Glomerular endothelial cell (primary cell): ENCODE results near the gene RHCG. TPM values are rescaled to one million over a fixed set of nuclear protein-coding genes. Genes with fewer than 3 reads are reported as not detected.

Experiments used
- DNase-seq: peaks from one replicate; pipeline ENCODE4 v3.0.0-alpha.2; 2011; ENCODE audit warnings: low read depth, low spot score; ENCODE audit errors: extremely low read depth
- total RNA-seq: library from RNA; depleted of rRNA; stranded (reverse); fragments of >200 nt; gene quantifications from 2 replicates; pipeline ENCODE4 v1.2.3, GENCODE V29; 2015

Gene RHCG
- total RNA-seq, 1 donor from 2014 or later = not detected

DNA sequence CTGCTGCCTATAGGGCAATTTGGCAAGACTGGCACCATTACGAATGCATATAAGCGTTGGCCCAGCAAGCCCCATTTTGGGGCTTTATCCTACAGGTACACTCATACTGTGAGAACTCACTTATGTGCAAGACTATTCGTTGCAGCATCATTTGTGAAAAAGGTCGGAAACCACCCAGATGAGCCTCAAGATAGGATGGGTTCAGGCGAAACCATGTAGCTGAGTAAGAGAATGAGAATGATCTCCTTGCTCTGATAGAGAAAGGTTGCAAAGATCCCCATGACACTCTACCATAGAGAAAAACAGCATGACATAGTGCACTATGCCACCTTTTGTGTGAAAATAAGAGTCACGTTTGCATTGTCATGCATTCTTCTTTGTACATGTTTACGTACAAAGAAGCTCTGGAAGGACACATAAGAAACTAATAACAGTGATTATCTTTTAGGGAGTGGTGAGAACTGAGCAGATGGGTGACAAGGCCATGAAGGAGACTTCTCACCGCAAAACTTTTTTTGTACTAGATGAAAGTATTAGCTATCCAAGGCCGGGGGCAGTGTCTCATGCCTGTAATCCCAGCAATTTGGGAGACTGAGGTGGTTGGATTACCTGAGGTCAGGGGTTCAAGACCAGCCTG is 50.0 kb downstream of the RHCG start:
- no peak for DNase-seq

DNA sequence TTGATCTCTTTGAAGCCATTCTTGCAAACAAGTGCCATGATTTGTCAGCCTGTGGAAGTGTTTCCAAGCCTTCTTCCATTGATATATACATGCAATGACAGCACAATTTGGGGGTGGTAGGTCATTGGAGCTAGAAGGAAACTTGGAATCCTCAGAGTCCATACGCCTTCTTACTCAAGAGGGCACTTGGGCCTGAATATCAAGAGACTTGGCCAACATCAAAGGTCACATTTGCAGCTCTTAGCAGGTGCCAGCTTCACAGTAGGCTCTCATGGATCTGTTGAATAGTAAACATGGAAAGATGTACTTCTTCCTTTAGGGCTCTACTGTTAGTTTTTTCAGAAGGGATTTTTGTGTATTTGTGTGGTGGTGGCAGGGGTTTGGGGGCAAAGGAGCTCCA is 50.9 kb downstream of the RHCG start:
- no peak for DNase-seq

- DNase-seq = no peak
Measured at GRCh38 chr15:89444241-89445225, 51.9 kb downstream of the RHCG start.

DNA sequence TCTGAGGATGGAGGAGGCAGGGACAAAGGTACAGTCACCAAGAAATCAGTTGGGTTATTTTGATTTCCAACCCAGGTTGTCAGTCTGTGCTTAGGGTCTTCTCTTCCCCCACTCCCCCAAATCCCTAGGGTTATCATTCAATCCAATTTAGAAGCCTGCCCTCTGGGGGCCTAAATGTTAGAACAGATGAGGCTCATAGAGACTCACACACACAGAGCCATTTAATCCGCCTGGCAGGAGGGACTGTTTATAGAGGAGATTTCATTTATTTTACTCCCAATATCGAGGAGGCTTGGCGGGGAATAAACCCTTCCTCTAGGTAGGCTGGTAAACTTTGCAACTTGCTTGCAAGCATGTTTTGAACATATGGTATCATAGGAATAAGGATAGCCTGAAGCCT is 52.8 kb downstream of the RHCG start:
- no peak for DNase-seq

DNA sequence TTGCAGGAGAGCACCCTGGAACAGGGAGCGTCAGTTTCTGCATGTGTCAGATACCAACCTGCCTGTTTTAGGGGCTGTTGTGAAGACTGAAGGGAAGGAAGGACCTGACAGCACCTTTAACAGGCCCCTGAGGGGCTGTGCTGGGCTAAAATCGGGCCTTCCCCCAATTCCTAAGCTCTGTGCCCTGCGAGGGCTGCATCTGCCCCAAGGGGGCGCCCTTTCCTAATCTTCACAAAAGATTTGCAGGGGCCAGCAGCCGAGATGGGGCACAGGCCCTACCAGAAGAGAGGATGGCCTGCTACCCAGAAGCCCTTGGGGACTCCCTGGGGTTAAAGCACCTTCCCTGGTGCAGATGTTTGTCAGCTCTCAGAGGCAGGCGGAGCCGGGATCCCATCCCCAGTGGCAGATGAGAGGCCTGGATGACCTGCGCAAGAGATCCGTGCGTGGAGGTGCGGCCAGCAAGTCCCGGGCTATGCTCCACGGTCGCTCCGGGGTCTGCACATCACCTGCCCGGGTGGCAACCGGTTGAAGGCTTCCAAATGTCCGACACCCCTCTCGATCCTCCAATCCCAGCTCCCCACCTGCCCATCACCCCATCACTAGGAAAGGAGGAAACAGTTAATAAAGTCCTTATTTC is 53.6 kb downstream of the RHCG start:
- DNase-seq = no peak

DNA sequence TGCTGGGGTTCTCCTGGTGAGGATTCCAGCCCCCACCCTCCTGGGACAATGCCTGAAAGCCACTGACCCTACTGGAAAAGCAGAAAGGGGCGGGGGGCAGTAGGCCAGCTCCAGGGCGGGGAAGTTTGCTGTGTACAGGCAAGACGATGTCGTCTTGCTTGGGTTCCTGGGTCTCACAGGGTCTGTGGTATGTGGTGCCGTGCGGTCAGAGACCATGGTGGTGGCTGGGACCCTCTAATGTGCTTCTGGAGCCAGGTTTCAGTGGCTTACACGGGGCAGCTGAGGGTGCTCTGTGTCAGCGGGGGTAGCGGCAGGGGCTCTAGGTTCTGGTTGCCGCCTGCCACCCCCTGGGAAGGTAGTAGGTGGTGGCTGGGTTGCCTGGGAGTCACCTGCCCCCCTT is 54.2 kb downstream of the RHCG start:
- DNase-seq = no peak

DNA sequence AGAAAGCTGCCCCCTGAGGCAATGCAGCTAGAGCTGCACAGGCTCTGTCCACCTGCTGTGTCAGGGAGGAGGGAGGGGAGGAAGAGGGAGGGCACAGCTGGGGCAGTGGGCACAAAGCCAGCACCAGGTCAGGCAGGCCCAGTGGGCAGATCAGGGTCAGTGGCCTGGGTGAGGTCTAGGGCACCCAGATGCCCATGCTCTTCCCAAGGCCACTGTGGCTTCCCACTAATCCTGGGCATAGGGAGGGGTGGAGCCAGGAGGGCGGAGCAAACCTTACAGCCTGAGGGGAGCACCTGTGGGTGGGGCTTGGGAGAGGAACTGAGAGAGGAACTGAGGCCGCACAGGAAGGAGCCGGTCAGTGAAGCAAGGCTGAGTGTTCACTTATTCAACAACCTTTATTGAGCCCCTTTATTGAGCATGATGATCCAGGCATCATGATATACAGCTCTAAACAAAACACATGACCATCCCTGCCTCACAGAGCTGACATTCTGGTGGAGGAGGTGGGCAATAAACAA is 55.0 kb downstream of the RHCG start:
- DNase-seq = no peak

- no peak for DNase-seq
Measured at GRCh38 chr15:89439764-89440163, 56.6 kb downstream of the RHCG start.

DNA sequence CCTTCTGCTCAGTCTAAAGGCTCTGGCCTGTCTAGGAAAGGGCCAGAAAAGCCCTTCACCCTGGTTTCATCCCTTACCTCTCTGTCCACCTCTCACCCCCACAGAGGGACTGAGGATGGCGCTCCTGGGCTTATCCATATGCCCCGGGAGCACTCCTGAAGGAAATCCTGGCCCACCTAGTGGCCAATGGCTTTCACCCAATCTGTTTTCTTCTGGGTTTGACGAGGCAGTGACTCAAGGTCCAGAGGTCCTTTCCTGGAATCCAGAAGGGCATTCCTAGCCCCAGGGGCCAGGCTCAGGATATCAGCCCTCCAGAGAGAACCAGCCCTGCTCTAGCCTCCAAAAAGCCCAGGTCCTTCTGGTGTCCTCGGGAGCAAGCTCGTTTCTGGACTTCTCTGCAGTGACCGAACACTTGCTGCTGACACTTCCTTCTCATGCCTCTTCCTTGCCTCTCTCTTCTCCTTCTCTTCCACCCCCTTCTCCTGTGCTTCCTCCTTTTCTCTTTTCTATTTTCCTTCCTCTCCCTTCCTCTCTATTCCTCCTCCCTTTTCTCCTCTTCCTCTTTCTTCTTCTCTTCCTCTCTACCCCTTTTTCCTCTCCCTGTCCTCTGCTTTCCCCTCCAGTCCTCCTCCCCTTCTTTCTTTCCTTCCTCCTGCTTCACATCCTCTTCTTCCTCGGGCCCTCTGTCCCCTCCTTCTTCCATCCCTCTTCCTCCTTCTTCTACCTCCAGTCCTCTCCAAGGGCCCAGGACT is 59.6 kb downstream of the RHCG start:
- no peak for DNase-seq

- no peak for DNase-seq
Measured at GRCh38 chr15:89435362-89435761, 61.0 kb downstream of the RHCG start.

- no peak for DNase-seq
Measured at GRCh38 chr15:89433686-89434085, 62.7 kb downstream of the RHCG start.

- DNase-seq = no peak
Measured at GRCh38 chr15:89430530-89431341, 65.6 kb downstream of the RHCG start.

DNA sequence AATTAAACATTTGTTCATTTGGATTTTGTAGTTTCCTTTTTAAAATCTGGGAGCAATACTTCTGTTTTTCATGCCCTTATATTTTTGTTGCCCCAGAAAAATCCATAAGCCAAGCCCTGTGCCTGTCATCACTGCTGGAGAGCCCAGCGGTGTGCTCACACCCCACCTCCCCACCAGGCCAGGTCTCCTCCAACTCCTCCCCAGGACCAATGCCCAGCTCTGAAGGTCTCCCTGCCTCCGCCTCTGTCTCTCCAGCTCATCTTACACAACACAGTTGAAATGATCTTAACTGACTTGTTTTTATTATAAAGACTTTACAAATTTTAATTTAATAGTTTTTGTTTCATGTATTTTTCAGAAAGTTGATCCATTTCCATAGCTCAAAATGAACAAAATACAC is 66.4 kb downstream of the RHCG start:
- DNase-seq = no peak

DNA sequence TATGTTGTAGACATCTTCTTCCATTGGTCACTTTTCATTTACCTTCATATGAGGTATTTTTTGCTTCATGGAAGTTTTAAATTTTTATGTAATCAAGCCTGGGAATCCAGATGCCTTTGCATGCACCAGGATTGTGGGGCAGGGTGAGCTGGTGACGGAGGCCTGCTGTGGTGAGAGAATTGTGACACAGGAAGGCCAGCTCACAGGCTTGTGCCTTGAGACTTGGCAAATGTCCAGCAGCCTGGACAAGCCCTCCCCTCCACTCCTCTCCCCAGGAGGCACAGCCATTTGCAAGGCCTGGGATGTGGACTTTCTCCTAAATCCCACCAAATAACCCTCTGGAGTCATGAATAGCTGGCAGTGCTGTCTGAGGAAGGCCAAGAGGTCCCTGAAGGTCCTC is 67.4 kb downstream of the RHCG start:
- DNase-seq = no peak

DNA sequence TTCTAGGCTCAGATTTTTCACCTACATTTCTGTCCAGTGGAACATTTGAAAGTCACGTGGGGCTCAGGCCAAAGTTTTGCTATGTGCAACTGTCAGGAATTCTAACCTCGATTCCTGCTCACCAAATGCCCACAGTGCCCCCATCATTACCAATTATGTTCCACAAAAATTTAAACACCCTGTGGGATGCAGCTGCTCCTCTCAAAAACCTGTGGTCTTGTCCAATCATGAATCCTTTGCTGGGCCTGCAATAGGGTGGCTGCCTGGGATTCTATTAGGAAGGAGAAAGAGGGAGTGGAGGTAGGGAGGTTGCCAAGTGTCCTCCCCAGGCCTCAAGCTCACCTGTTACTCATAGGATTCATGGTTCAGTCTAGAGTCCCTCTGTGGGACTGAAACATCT is 68.1 kb downstream of the RHCG start:
- no peak for DNase-seq

- no peak for DNase-seq
Measured at GRCh38 chr15:89426500-89426899, 69.9 kb downstream of the RHCG start.

DNA sequence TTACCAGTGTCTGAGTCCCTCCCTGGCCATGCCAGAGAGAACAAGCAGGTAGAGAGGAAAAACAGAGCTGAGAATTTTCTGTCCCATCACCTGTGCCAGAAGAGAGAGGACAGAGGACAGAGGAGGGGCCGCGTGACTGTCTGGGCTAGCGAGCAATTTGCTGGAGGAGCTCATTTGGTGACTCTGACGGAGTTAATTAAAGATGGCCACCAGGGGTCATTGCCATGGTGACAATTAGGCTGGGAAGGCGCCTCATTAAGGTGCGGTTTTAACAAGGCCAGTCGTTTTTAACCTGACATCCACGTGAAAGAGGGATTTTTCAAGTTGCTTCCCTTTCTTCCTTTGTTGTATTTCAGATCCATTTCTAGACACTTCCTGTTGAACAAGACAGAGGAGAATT is 72.4 kb downstream of the RHCG start:
- DNase-seq = no peak
